ENCODE data around the gene CSNK1D.

Gene CSNK1D

GRCh38 chr17:82237746-82238471 lies 35.6 kb downstream of the CSNK1D start:
- Histone ChIP-seq H3K4me1 (ENCODE audit: control insufficient read depth, insufficient read depth, low read length) (peaks cover 15% of the 10 kb centered on the region), H3K27ac (ENCODE audit: extremely low read depth, low read depth, low read length) (peak overlapping the region; percentile 58), H3K9me3 (ENCODE audit: control insufficient read depth, insufficient read depth, low read depth, low read length) (no peaks in the 10 kb centered on the region), H3K4me3 (ENCODE audit: low read depth, low read length) (no peak overlapping the region), H3K36me3 (ENCODE audit: control insufficient read depth in 2 of 2, insufficient read depth in 1 of 2, low read length in 2 of 2) (peaks cover 0 to 35% of the 10 kb centered on the region in 2 experiments; a peak in 1 of 3 replicates)
- POLR2A ChIA-PET = interaction anchor here (2.4 kb wide), 1 partner anchor 55 kb away, joined by 9 read pairs; no protein-coding TSS in a partner anchor
- CTCF ChIA-PET = interaction anchor here (0.6 to 2.4 kb wide), 7 partner anchors 9 to 211 kb away, joined by 3 to 10 read pairs (median 4); partner anchors contain the start of gene SLC16A3
- TF ChIP-seq ZBTB10 (tag by site-specific recombination; IDR thresholded peaks at IDR 0.05) (0 out of 2 replicates have a peak, but pooled peaks have one; percentile 25), ZNF341 (tag by site-specific recombination; IDR thresholded peaks at IDR 0.05; ENCODE audit: low read depth) (no peak)

- ChIA-PET POLR2A (interaction anchor here (1.1 to 2.5 kb wide), 4 partner anchors 13 to 55 kb away, joined by 3 to 13 read pairs (median 6); no protein-coding TSS in a partner anchor), CTCF (interaction anchor here (0.6 to 3.1 kb wide), 23 partner anchors 9 to 212 kb away, joined by 3 to 27 read pairs (median 5); partner anchors contain the start of gene CD7)
- Histone ChIP-seq H3K36me3 (ENCODE audit: control insufficient read depth in 2 of 2, insufficient read depth in 1 of 2, low read length in 2 of 2) (peaks cover 0 to 28% of the 10 kb centered on the region in 2 experiments; a peak in 1 of 3 replicates), H3K27ac (ENCODE audit: extremely low read depth, low read depth, low read length) (no peak overlapping the region), H3K9me3 (ENCODE audit: control insufficient read depth, insufficient read depth, low read depth, low read length) (no peaks in the 10 kb centered on the region), H3K4me3 (ENCODE audit: low read depth, low read length) (no peak overlapping the region), H3K4me1 (ENCODE audit: control insufficient read depth, insufficient read depth, low read length) (peaks cover 15% of the 10 kb centered on the region)
- TF ChIP-seq ZNF214 (tag by site-specific recombination; IDR thresholded peaks at IDR 0.05; ENCODE audit: borderline replicate concordance) = no peak
- 0 out of 2 replicates have a peak, but pooled peaks have one; percentile 74 for TF ChIP-seq ZNF10 (tag by site-specific recombination; IDR thresholded peaks at IDR 0.05)
- no peak for TF ChIP-seq ZBTB44 (tag by site-specific recombination; IDR thresholded peaks at IDR 0.05)
- 0 out of 2 replicates have a peak, but pooled peaks have one; percentile 19 for TF ChIP-seq OSR2 (tag by site-specific recombination; IDR thresholded peaks at IDR 0.05)
- TF ChIP-seq ZNF692 (tag by site-specific recombination; IDR thresholded peaks at IDR 0.05) = no peak
- TF ChIP-seq ZNF521 (tag by site-specific recombination; IDR thresholded peaks at IDR 0.05) = no peak
- TF ChIP-seq ZNF169 (tag by site-specific recombination; IDR thresholded peaks at IDR 0.05) = no peak
- no peak for TF ChIP-seq KLF16 (tag by site-specific recombination; IDR thresholded peaks at IDR 0.05)
- no peak for TF ChIP-seq PATZ1 (tag by site-specific recombination; IDR thresholded peaks at IDR 0.05)
- TF ChIP-seq ZNF76 (tag by site-specific recombination; IDR thresholded peaks at IDR 0.05; ENCODE audit: borderline replicate concordance, low read depth) = no peak
- no peak for TF ChIP-seq ZNF335 (tag by site-specific recombination; conservative IDR thresholded peaks at IDR 0.05)
- TF ChIP-seq SCRT1 (tag by site-specific recombination; IDR thresholded peaks at IDR 0.05; ENCODE audit: borderline replicate concordance) = no peak
- TF ChIP-seq ZNF202 (tag by site-specific recombination; IDR thresholded peaks at IDR 0.05; ENCODE audit: borderline replicate concordance) = peak; percentile 79; the same call in 1 of the 2 replicates
- TF ChIP-seq ZNF449 (tag by site-specific recombination; IDR thresholded peaks at IDR 0.05) = peak; percentile 51; the same call in 1 of the 2 replicates
- no peak for TF ChIP-seq ZNF555 (tag by site-specific recombination; conservative IDR thresholded peaks at IDR 0.05)
- TF ChIP-seq ZNF596 (tag by site-specific recombination; IDR thresholded peaks at IDR 0.05) = no peak
- TF ChIP-seq ZNF548 (tag by site-specific recombination; IDR thresholded peaks at IDR 0.05) = peak; percentile 37; the same call in 1 of the 2 replicates
- TF ChIP-seq ZNF37A (tag by site-specific recombination; IDR thresholded peaks at IDR 0.05) = no peak
- no peak for TF ChIP-seq ZNF768 (tag by site-specific recombination; IDR thresholded peaks at IDR 0.05)
- no peak for TF ChIP-seq ZNF621 (tag by site-specific recombination; IDR thresholded peaks at IDR 0.05)
These were observed 36.3 kb downstream of the CSNK1D start for GRCh38 chr17:82237083-82237745.
